Thyroid gland (tissue), 4 donors: ENCODE measurements around the gene NAA20. TPM values are rescaled to one million over a fixed set of nuclear protein-coding genes. Genes with fewer than 3 reads are reported as not detected.

ENCODE experiments used
- DNase-seq, 2 donors: peaks; one replicate each; pipeline ENCODE4 v3.0.0-alpha.2; 2019
- H3K27ac ChIP-seq, 3 donors: fragments of 200-600 bp; sonication (generic); 1 replicate in 2 of 3; 2 replicates in 1 of 3; pipeline ENCODE4 v1.5.1; 2016 to 2019; ENCODE audit warnings: mild to moderate bottlenecking in 1 of 3, moderate library complexity in 1 of 3
- H3K27me3 ChIP-seq: fragments of 200-600 bp; sonication (generic); one replicate; pipeline ENCODE4 v1.5.1; 2019
- H3K36me3 ChIP-seq, 2 donors: fragments of 200-600 bp; sonication (generic); one replicate each; pipeline ENCODE4 v1.5.1; 2016 to 2019
- H3K4me1 ChIP-seq, 2 donors: fragments of 200-600 bp; sonication (generic); one replicate each; pipeline ENCODE4 v1.5.1; 2017 to 2019
- H3K4me3 ChIP-seq, 3 donors: fragments of 200-600 bp; sonication (generic); replicated peaks in 1 of 3; 1 replicate in 2 of 3; 2 replicates in 1 of 3; pipeline ENCODE4 v1.5.1; 2016; ENCODE audit warnings: mild to moderate bottlenecking in 1 of 3
- H3K9me3 ChIP-seq: fragments of 200-600 bp; sonication (generic); one replicate; pipeline ENCODE4 v1.5.1; 2017
- CTCF ChIP-seq, 6 experiments: fragments of 200-600 bp in 3 of 6; fragments of 450-650 bp in 3 of 6; sonication (generic) in 3 of 6; IDR thresholded peaks; one replicate each; pipeline ENCODE4 v1.5.1; 2016 to 2019; ENCODE audit warnings: antibody characterized with exemption in 6 of 6, mild to moderate bottlenecking in 2 of 6, inconsistent platforms in 1 of 6, moderate library complexity in 1 of 6
- POLR2A ChIP-seq, 2 donors: fragments of 450-650 bp; IDR thresholded peaks; one replicate each; pipeline ENCODE4 v1.6.1; 2017; ENCODE audit warnings: antibody characterized with exemption in 2 of 2, mild to moderate bottlenecking in 2 of 2, moderate library complexity in 1 of 2
- WGBS, 2 donors: methylation state at CpG; one replicate each; pipeline ENCODE4 v1.1.5; 2017; 5-methylcytosine and 5-hydroxymethylcytosine counted together
- intact Hi-C: fragments of 100-400 bp; cut with DNase I; formaldehyde crosslinking; loops from one replicate; pipeline ENCODE4 v1.15.1; 2023
- total RNA-seq, 4 donors: library from RNA; depleted of rRNA; stranded (reverse); fragments of >200 nt; gene quantifications; one replicate each; pipeline ENCODE4 v1.2.3, GENCODE V29; 2016

Gene NAA20
- total RNA-seq, 4 donors from 2014 or later, result 53.3 to 65.7 (median 64.0) TPM

- no peak overlapping the region for H3K27ac ChIP-seq
- H3K4me3 ChIP-seq, result no peak overlapping the region
- WGBS, 2 donors, result 77 to 85% methylated on average over 5 of the region's 5 CpGs
- DNase-seq, result no peak
- H3K36me3 ChIP-seq, result peaks cover 40 to 48% of the 10 kb centered on the region in 2 donors
- no peaks in the 10 kb centered on the region for H3K4me1 ChIP-seq
- no peak for TF ChIP-seq CTCF (IDR thresholded peaks at IDR 0.05)
- no peaks in the 10 kb centered on the region for H3K9me3 ChIP-seq
- intact Hi-C loops, result no loop called here
- no peaks in the 10 kb centered on the region for H3K27me3 ChIP-seq
Observed at GRCh38 chr20:20031790-20032189, 14.6 kb downstream of the NAA20 start.

- no peak overlapping the region for H3K27ac ChIP-seq
- H3K36me3 ChIP-seq, result peaks cover 51 to 56% of the 10 kb centered on the region in 2 donors
- no peaks in the 10 kb centered on the region for H3K9me3 ChIP-seq
- H3K27me3 ChIP-seq, result no peaks in the 10 kb centered on the region
- DNase-seq, result no peak
- intact Hi-C loops, result no loop called here
- H3K4me3 ChIP-seq, result no peak overlapping the region
- WGBS, 2 donors, result 78 to 92% methylated on average over 4 of the region's 4 CpGs
- no peak for TF ChIP-seq CTCF (IDR thresholded peaks at IDR 0.05)
- TF ChIP-seq POLR2A (IDR thresholded peaks at IDR 0.05), result no peak
- peaks cover 9 to 13% of the 10 kb centered on the region in 2 donors for H3K4me1 ChIP-seq
Observed at GRCh38 chr20:20034486-20034885, 17.3 kb downstream of the NAA20 start.

- no peak for DNase-seq
- WGBS, 2 donors, result 93 to 95% methylated on average over 3 of the region's 3 CpGs
- intact Hi-C loops, result no loop called here
- H3K36me3 ChIP-seq, result peaks cover 64 to 76% of the 10 kb centered on the region in 2 donors
- H3K27ac ChIP-seq, result peak overlapping the region in 1 of 3 donors; percentile 80
- H3K4me1 ChIP-seq, result peaks cover 9 to 13% of the 10 kb centered on the region in 2 donors
- H3K4me3 ChIP-seq, result no peak overlapping the region
- H3K9me3 ChIP-seq, result no peaks in the 10 kb centered on the region
- H3K27me3 ChIP-seq, result no peaks in the 10 kb centered on the region
- TF ChIP-seq POLR2A (IDR thresholded peaks at IDR 0.05) (no peak), CTCF (IDR thresholded peaks at IDR 0.05) (no peak)
Observed at GRCh38 chr20:20036756-20037155, 19.6 kb downstream of the NAA20 start.

- Histone ChIP-seq H3K9me3 (no peaks in the 10 kb centered on the region), H3K4me1 (peaks cover 9 to 13% of the 10 kb centered on the region in 2 donors), H3K4me3 (no peak overlapping the region), H3K27me3 (no peaks in the 10 kb centered on the region), H3K36me3 (peaks cover 76 to 82% of the 10 kb centered on the region in 2 donors), H3K27ac (peak overlapping the region; percentile 72 to 80 (median 77))
- 57 to 66% methylated on average over 5 of the region's 5 CpGs for WGBS, 2 donors
- TF ChIP-seq POLR2A (IDR thresholded peaks at IDR 0.05) (no peak), CTCF (IDR thresholded peaks at IDR 0.05) (no peak)
- no peak for DNase-seq
- intact Hi-C loops, result no loop called here
Observed at GRCh38 chr20:20037960-20038359, 20.8 kb downstream of the NAA20 start.

GRCh38 chr20:20038586-20038985 is 21.4 kb downstream of the NAA20 start:
- 57 to 63% methylated on average over 6 of the region's 6 CpGs for WGBS, 2 donors
- peaks cover 77 to 80% of the 10 kb centered on the region in 2 donors for H3K36me3 ChIP-seq
- peak overlapping the region; percentile 72 to 80 (median 74) for H3K27ac ChIP-seq

More at GRCh38 chr20:20038586-20038985, 21.4 kb downstream of the NAA20 start:
- Histone ChIP-seq H3K27me3 (no peaks in the 10 kb centered on the region), H3K4me3 (no peak overlapping the region), H3K9me3 (no peaks in the 10 kb centered on the region), H3K4me1 (peaks cover 9 to 13% of the 10 kb centered on the region in 2 donors)
- TF ChIP-seq CTCF (IDR thresholded peaks at IDR 0.05) (no peak), POLR2A (IDR thresholded peaks at IDR 0.05) (no peak)
- intact Hi-C loops, result no loop called here
- peak; percentile 38 to 64 for DNase-seq
